ENCODE results near the gene USP47. TPM values are rescaled to one million over a fixed set of nuclear protein-coding genes. Genes with fewer than 3 reads are reported as not detected.

USP47 gene
- polyA plus RNA-seq, 2 of the 4 experiments (the other 2 are of a cell fraction): 31.0 to 32.8 TPM

DNA sequence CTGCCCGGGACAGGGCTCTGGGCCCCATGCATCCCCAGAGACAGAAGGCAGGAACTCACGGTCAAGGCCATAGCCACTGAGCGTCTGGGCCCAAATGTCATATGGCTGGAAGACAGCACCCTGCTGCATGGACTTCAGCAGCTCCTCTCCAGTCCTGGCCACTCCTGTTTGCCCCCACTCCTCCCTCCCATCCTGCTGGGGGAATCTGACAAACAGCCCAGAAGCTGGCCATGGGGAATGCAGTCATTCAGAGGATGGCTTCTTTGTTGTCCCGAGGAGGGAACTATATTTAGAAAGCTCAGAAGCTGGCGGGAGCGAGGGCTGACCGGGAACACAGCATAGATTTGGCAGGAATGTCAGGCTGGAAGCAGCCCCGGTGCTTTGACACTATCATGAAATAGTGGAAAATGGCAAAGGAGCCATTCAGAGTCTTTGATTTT lies 131.6 kb downstream of the USP47 start:
- no peak for ATAC-seq
- CTCF ChIA-PET: interaction anchor here (0.9 to 10.9 kb wide), 5 partner anchors 7 to 308 kb away, joined by 3 to 98 read pairs (median 5); no protein-coding TSS in a partner anchor
- no peak for TF ChIP-seq HES2 (IDR thresholded peaks at IDR 0.05)
- no peak for TF ChIP-seq NR3C1 (IDR thresholded peaks at IDR 0.05)
- no peak for TF ChIP-seq ZFP36 (IDR thresholded peaks at IDR 0.05; ENCODE audit: borderline replicate concordance, partially characterized antibody)
- TF ChIP-seq REST (IDR thresholded peaks at IDR 0.05): no peak
- TF ChIP-seq MYC (IDR thresholded peaks at IDR 0.05; ENCODE audit: borderline replicate concordance, low read length): no peak
- TF ChIP-seq HOXA7 (CRISPR knock-in tag; IDR thresholded peaks at IDR 0.05): no peak

GRCh38 chr11:11973866-11974265 lies 132.1 kb downstream of the USP47 start:
- Histone ChIP-seq H3K4me1 (peaks cover 33% of the 10 kb centered on the region), H3K9me3 (no peaks in the 10 kb centered on the region), H3K4me3 (no peak overlapping the region), H3K4me2 (no peak overlapping the region), H3K27ac (peak overlapping the region in 1 of 2 experiments; percentile 43; a peak in 1 of 6 replicates)
- CTCF ChIA-PET: interaction anchor here (1.3 to 10.9 kb wide), 3 partner anchors 8 to 43 kb away, joined by 4 to 98 read pairs (median 9); no protein-coding TSS in a partner anchor
- POLR2A ChIA-PET: no interaction called here
- ATAC-seq: no peak
- 94% methylated on average over 4 of the region's 4 CpGs for WGBS (ENCODE audit: missing lambda C conversion rate)
- no peak for DNase-seq (ENCODE audit: low read depth in 1 of 2, low spot score in 1 of 2)
- FAIRE-seq: no peak
- no peak for TF ChIP-seq FOSB (CRISPR knock-in tag; IDR thresholded peaks at IDR 0.05)
- no peak for TF ChIP-seq ELK1 (IDR thresholded peaks at IDR 0.05; ENCODE audit: low read depth, low read length)
- no peak for TF ChIP-seq KDM1A (IDR thresholded peaks at IDR 0.05; ENCODE audit: low read depth)
- TF ChIP-seq, protein P1, sequence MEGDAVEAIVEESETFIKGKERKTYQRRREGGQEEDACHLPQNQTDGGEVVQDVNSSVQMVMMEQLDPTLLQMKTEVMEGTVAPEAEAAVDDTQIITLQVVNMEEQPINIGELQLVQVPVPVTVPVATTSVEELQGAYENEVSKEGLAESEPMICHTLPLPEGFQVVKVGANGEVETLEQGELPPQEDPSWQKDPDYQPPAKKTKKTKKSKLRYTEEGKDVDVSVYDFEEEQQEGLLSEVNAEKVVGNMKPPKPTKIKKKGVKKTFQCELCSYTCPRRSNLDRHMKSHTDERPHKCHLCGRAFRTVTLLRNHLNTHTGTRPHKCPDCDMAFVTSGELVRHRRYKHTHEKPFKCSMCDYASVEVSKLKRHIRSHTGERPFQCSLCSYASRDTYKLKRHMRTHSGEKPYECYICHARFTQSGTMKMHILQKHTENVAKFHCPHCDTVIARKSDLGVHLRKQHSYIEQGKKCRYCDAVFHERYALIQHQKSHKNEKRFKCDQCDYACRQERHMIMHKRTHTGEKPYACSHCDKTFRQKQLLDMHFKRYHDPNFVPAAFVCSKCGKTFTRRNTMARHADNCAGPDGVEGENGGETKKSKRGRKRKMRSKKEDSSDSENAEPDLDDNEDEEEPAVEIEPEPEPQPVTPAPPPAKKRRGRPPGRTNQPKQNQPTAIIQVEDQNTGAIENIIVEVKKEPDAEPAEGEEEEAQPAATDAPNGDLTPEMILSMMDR (IDR thresholded peaks at IDR 0.05): no peak
- no peak for TF ChIP-seq RCOR1 (IDR thresholded peaks at IDR 0.05; ENCODE audit: low read depth, low read length)
- TF ChIP-seq FOXS1 (CRISPR knock-in tag; IDR thresholded peaks at IDR 0.05): no peak
- TF ChIP-seq CBX8 (IDR thresholded peaks at IDR 0.05): no peak
- no peak for TF ChIP-seq HOXB5 (CRISPR knock-in tag; IDR thresholded peaks at IDR 0.05)
- TF ChIP-seq HOXB13 (CRISPR knock-in tag; IDR thresholded peaks at IDR 0.05; ENCODE audit: low read depth): no peak
- no peak for TF ChIP-seq CEBPB (IDR thresholded peaks at IDR 0.05)

More for the DNA sequence above, 131.6 kb downstream of the USP47 start:
- H3K27ac ChIP-seq: peak overlapping the region in 1 of 2 experiments; percentile 43; a peak in 1 of 6 replicates
- no peak for FAIRE-seq
- H3K4me2 ChIP-seq: no peak overlapping the region
- 84% methylated on average over 8 of the region's 8 CpGs for WGBS (ENCODE audit: missing lambda C conversion rate)
- peaks cover 33% of the 10 kb centered on the region for H3K4me1 ChIP-seq
- POLR2A ChIA-PET: no interaction called here
- H3K9me3 ChIP-seq: no peaks in the 10 kb centered on the region
- no peak for DNase-seq (ENCODE audit: low read depth in 1 of 2, low spot score in 1 of 2)
- H3K4me3 ChIP-seq: no peak overlapping the region
